Stomach smooth muscle (tissue), 2 donors: ENCODE measurements around the gene TMEM145.

Experiments used
- H3K27ac ChIP-seq: one replicate; pipeline ENCODE4 v1.7.0; 2013; ENCODE audit warnings: mild to moderate bottlenecking, low read length, inconsistent platforms
- H3K27me3 ChIP-seq, 2 donors: one replicate each; pipeline ENCODE4 v1.7.0; 2013; ENCODE audit warnings: low read length in 2 of 2; ENCODE audit not compliant: insufficient read depth in 2 of 2, control insufficient read depth in 1 of 2
- H3K36me3 ChIP-seq, 2 donors: one replicate each; pipeline ENCODE4 v1.7.0; 2013; ENCODE audit warnings: low read length in 2 of 2; ENCODE audit not compliant: control insufficient read depth in 2 of 2, insufficient read depth in 2 of 2
- H3K4me1 ChIP-seq: one replicate; pipeline ENCODE4 v1.7.0; 2013; ENCODE audit warnings: low read length; ENCODE audit not compliant: control insufficient read depth, insufficient read depth
- H3K4me3 ChIP-seq, 2 donors: one replicate each; pipeline ENCODE4 v1.7.0; 2013; ENCODE audit warnings: low read length in 2 of 2
- H3K9ac ChIP-seq, 2 donors: one replicate each; pipeline ENCODE4 v1.7.0; 2013; ENCODE audit warnings: low read length in 2 of 2, mild to moderate bottlenecking in 1 of 2
- H3K9me3 ChIP-seq, 2 donors: one replicate each; pipeline ENCODE4 v1.7.0; 2013; ENCODE audit warnings: low read length in 2 of 2; ENCODE audit not compliant: control insufficient read depth in 2 of 2
- donor health status: healthy.
- donor health status: Pancreatic carcinoma.

The TMEM145 gene

GRCh38 chr19:42316223-42317211 is 3.4 kb downstream of the TMEM145 start:
- no peak overlapping the region for H3K9ac ChIP-seq
- no peak overlapping the region for H3K4me3 ChIP-seq
- H3K36me3 ChIP-seq = no peaks in the 10 kb centered on the region
- peaks cover 8 to 12% of the 10 kb centered on the region in 2 donors for H3K27me3 ChIP-seq
- peaks cover 7% of the 10 kb centered on the region for H3K4me1 ChIP-seq
- H3K27ac ChIP-seq = no peak overlapping the region
- no peaks in the 10 kb centered on the region for H3K9me3 ChIP-seq

DNA sequence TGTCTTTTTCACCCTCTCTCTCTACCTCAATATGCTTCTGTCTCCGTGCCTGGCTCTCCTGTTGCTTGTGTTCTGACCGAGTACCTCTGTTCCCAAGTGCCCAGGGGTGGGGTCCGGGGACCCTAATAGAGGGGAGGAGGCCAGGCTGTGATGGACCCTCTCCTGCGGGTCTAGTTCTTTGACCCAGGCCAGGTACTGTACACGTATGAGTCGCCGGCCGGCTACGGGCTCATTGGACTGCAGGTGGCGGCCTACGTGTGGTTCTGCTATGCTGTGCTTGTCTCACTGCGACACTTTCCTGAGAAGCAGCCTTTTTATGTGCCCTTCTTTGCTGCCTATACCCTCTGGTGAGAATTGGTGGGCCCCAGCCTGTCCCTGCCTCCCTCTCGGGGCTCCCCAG is 4.4 kb downstream of the TMEM145 start:
- H3K4me1 ChIP-seq = peaks cover 5% of the 10 kb centered on the region
- H3K27ac ChIP-seq = no peak overlapping the region
- H3K27me3 ChIP-seq = peaks cover 6 to 14% of the 10 kb centered on the region in 2 donors
- H3K4me3 ChIP-seq = no peak overlapping the region
- H3K9ac ChIP-seq = no peak overlapping the region
- no peaks in the 10 kb centered on the region for H3K36me3 ChIP-seq
- no peaks in the 10 kb centered on the region for H3K9me3 ChIP-seq

GRCh38 chr19:42322305-42322704 is 9.2 kb downstream of the TMEM145 start:
- Histone ChIP-seq H3K9ac (no peak overlapping the region), H3K27ac (no peak overlapping the region), H3K4me1 (peaks cover 24% of the 10 kb centered on the region), H3K27me3 (peaks cover 8 to 21% of the 10 kb centered on the region in 2 donors), H3K9me3 (no peaks in the 10 kb centered on the region), H3K36me3 (no peaks in the 10 kb centered on the region), H3K4me3 (no peak overlapping the region)

DNA sequence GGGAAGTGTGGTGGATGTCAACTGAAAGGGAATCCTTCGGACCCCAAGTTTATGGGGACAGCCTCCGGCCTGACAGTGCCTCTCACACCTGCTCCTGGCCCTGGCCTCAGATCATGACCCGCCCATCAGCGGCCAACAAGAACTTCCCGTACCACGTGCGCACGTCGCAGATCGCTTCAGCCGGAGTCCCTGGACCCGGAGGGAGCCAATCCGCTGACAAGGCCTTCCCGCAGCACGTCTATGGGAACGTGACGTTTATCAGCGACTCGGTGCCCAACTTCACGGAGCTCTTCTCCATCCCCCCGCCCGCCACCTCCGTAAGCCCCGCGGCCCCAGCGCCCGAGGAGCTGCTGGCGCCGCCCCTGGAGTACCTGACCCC is 10.4 kb downstream of the TMEM145 start:
- Histone ChIP-seq H3K36me3 (no peaks in the 10 kb centered on the region), H3K9me3 (no peaks in the 10 kb centered on the region), H3K27ac (no peak overlapping the region), H3K27me3 (peaks cover 8 to 21% of the 10 kb centered on the region in 2 donors), H3K9ac (no peak overlapping the region), H3K4me3 (no peak overlapping the region), H3K4me1 (peaks cover 33% of the 10 kb centered on the region)

DNA sequence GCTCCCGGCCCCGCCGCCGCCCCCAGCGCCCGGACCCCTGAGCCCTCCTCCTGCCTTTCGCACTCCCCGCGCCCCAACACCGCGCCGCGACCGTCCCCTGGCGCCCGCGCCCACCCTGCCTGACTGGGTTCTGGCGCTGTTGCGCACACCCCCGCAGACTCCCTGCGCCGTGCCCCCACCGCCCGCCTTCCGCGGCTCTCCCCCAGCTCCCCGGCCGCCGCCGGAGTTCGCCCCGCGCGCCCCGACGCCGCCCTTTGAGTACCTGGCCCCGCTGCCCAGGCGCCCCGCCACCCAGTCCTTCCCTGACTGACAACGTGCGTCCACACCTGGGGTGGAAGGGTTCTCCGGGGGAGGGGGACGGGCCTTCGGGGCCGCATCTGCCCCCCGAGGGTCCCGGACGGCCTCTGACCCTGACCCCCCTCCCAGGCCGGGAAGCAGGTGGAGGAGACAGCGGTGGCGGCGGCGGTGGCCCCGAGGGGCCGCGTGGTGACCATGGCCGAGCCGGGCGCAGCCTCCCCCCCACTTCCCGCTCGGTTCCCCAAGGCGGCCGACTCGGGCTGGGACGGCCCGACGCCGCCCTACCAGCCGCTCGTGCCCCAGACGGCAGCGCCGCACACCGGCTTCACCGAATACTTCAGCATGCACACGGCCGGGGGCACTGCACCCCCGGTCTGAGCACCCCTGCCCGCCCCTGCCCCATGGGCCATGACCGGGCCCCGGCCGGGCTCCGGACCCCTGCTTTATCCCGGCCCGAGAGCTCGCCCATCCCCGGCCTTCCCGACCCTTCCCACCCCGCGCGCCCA is 10.9 kb downstream of the TMEM145 start:
- H3K27me3 ChIP-seq = peaks cover 8 to 21% of the 10 kb centered on the region in 2 donors
- H3K4me1 ChIP-seq = peaks cover 33% of the 10 kb centered on the region
- no peaks in the 10 kb centered on the region for H3K9me3 ChIP-seq
- no peak overlapping the region for H3K27ac ChIP-seq
- H3K9ac ChIP-seq = no peak overlapping the region
- no peaks in the 10 kb centered on the region for H3K36me3 ChIP-seq
- H3K4me3 ChIP-seq = no peak overlapping the region

GRCh38 chr19:42324655-42325307 is 11.7 kb downstream of the TMEM145 start:
- Histone ChIP-seq H3K27me3 (peaks cover 8 to 21% of the 10 kb centered on the region in 2 donors), H3K9ac (no peak overlapping the region), H3K27ac (no peak overlapping the region)

GRCh38 chr19:42325308-42325895 is 12.3 kb downstream of the TMEM145 start, which contains the start of gene MEGF8:
TSS of gene MEGF8 (plus strand) at chr19:42325635. CDS start at chr19:42326244, 609 bp downstream.
- no peaks in the 10 kb centered on the region for H3K36me3 ChIP-seq
- H3K9me3 ChIP-seq = no peaks in the 10 kb centered on the region
- H3K9ac ChIP-seq = peak within 1 kb of the TSS; percentile 90 to 93
- peaks cover 8 to 21% of the 10 kb centered on the region in 2 donors for H3K27me3 ChIP-seq
- peak within 1 kb of the TSS; percentile 41 for H3K27ac ChIP-seq
- H3K4me1 ChIP-seq = peaks cover 34% of the 10 kb centered on the region
- H3K4me3 ChIP-seq = peak within 1 kb of the TSS; percentile 92 to 93

More at GRCh38 chr19:42324655-42325307, 11.7 kb downstream of the TMEM145 start:
- peaks cover 33% of the 10 kb centered on the region for H3K4me1 ChIP-seq
- H3K9me3 ChIP-seq = no peaks in the 10 kb centered on the region
- peak overlapping the region; percentile 68 to 93 for H3K4me3 ChIP-seq
- H3K36me3 ChIP-seq = no peaks in the 10 kb centered on the region

GRCh38 chr19:42325896-42326771 is 13.0 kb downstream of the TMEM145 start:
- Histone ChIP-seq H3K4me1 (peaks cover 36% of the 10 kb centered on the region), H3K27ac (peak overlapping the region; percentile 41), H3K4me3 (peak overlapping the region; percentile 92 to 93), H3K9me3 (no peaks in the 10 kb centered on the region), H3K9ac (peak overlapping the region; percentile 90 to 93), H3K27me3 (peaks cover 8 to 21% of the 10 kb centered on the region in 2 donors), H3K36me3 (no peaks in the 10 kb centered on the region)

DNA sequence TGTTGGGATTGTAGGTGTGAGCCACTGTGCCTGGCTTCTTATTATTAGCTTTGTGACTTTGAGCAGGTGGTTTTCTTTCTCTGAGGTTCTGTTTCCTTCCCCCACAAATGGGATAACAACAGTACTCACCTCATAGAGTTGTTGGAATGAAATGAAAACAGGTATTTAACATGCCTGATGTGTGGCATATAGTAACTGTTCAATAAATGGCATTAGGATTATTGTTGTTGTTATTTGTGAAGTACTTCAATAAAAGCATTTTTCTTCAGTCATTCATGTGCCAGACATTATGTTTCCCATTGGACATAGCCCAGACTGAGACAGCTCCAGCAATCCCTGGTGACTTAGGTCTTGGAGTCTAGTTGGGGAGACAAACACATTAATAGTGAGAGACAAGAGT is 13.9 kb downstream of the TMEM145 start:
- Histone ChIP-seq H3K4me3 (peak overlapping the region; percentile 15 to 93), H3K4me1 (peaks cover 36% of the 10 kb centered on the region), H3K27ac (no peak overlapping the region), H3K9ac (peak overlapping the region in 1 of 2 donors; percentile 36), H3K27me3 (peaks cover 8 to 21% of the 10 kb centered on the region in 2 donors), H3K9me3 (no peaks in the 10 kb centered on the region), H3K36me3 (no peaks in the 10 kb centered on the region)
